ENCODE results near the gene KIF21A. TPM values are rescaled to one million over a fixed set of nuclear protein-coding genes. Genes with fewer than 3 reads are reported as not detected.

The KIF21A gene
- total RNA-seq, 4 donors from 2014 or later, result 32.2 to 52.6 (median 44.0) TPM

- intact Hi-C loops (cut with DNase I; ENCODE audit: low total_unique reads), result no loop called here
- no peak overlapping the region for H3K4me3 ChIP-seq (ENCODE audit: low read depth, poor library complexity, severe bottlenecking)
- no peak for DNase-seq (ENCODE audit: low spot score in 2 of 2)
- no peak for TF ChIP-seq POLR2A (IDR thresholded peaks at IDR 0.05)
- TF ChIP-seq, protein P1, sequence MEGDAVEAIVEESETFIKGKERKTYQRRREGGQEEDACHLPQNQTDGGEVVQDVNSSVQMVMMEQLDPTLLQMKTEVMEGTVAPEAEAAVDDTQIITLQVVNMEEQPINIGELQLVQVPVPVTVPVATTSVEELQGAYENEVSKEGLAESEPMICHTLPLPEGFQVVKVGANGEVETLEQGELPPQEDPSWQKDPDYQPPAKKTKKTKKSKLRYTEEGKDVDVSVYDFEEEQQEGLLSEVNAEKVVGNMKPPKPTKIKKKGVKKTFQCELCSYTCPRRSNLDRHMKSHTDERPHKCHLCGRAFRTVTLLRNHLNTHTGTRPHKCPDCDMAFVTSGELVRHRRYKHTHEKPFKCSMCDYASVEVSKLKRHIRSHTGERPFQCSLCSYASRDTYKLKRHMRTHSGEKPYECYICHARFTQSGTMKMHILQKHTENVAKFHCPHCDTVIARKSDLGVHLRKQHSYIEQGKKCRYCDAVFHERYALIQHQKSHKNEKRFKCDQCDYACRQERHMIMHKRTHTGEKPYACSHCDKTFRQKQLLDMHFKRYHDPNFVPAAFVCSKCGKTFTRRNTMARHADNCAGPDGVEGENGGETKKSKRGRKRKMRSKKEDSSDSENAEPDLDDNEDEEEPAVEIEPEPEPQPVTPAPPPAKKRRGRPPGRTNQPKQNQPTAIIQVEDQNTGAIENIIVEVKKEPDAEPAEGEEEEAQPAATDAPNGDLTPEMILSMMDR (IDR thresholded peaks at IDR 0.05), result no peak
- 96 to 100% methylated on average over 2 of the region's 2 CpGs for WGBS, 2 donors
Observed at GRCh38 chr12:39383114-39383513, 59.8 kb downstream of the KIF21A start.

DNA sequence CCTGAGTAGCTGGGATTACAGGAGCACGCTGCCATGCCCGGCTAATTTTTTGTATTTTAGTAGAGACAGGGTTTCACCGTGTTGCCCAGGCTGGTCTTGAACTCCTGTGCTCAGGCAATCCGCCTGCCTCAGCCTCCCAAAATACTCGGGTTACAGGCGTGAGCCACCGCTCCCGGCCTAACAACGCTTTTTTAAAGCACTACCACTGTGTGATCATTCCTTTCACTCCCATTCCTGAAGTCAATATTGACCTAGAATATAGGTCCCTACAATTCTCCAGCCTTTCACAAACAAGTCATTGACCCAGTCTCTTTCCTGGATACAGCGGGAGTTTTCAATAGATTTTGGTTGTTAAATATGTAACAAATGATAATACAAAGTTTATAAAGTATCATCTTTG lies 62.8 kb downstream of the KIF21A start:
- H3K4me3 ChIP-seq (ENCODE audit: low read depth, poor library complexity, severe bottlenecking), result no peak overlapping the region
- no peak for DNase-seq (ENCODE audit: low spot score in 2 of 2)
- TF ChIP-seq POLR2A (IDR thresholded peaks at IDR 0.05), result no peak
- TF ChIP-seq, protein P1 (IDR thresholded peaks at IDR 0.05), result no peak
- 93 to 99% methylated on average over 10 of the region's 10 CpGs for WGBS, 2 donors
- intact Hi-C loops (cut with DNase I; ENCODE audit: low total_unique reads), result no loop called here

DNA sequence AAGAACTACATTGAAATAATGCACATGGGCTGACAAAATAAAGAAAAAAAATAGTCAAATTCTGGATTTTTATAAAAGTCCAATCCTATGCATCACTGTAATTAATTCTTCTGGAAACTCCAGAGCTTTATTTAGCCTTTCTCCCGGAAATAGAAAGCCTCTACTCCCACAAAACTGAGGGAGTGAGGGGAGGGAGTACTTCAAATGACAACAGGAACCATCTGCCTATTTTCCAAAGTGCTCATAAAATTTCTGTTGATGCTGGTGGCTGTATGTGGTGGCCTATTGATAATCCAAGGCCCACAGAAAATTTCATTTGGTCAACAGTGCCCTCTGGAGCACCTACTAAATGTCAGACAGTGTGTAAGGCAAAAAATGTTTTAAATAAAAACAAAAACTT lies 64.6 kb downstream of the KIF21A start:
- H3K4me3 ChIP-seq (ENCODE audit: low read depth, poor library complexity, severe bottlenecking), result no peak overlapping the region
- TF ChIP-seq POLR2A (IDR thresholded peaks at IDR 0.05), result no peak
- TF ChIP-seq, protein P1 (IDR thresholded peaks at IDR 0.05), result no peak
- WGBS, 2 donors, result 67 to 72% methylated on average over 1 of the region's 1 CpG
- intact Hi-C loops (cut with DNase I; ENCODE audit: low total_unique reads), result no loop called here
- DNase-seq (ENCODE audit: low spot score in 2 of 2), result no peak

- no peak overlapping the region for H3K4me3 ChIP-seq (ENCODE audit: low read depth, poor library complexity, severe bottlenecking)
- DNase-seq (ENCODE audit: low spot score in 2 of 2), result no peak
- WGBS, 2 donors, result 78 to 85% methylated on average over 2 of the region's 2 CpGs
- TF ChIP-seq POLR2A (IDR thresholded peaks at IDR 0.05), result no peak
- TF ChIP-seq, protein P1 (IDR thresholded peaks at IDR 0.05), result no peak
- intact Hi-C loops (cut with DNase I; ENCODE audit: low total_unique reads), result no loop called here
Observed at GRCh38 chr12:39375206-39375808, 67.6 kb downstream of the KIF21A start.

DNA sequence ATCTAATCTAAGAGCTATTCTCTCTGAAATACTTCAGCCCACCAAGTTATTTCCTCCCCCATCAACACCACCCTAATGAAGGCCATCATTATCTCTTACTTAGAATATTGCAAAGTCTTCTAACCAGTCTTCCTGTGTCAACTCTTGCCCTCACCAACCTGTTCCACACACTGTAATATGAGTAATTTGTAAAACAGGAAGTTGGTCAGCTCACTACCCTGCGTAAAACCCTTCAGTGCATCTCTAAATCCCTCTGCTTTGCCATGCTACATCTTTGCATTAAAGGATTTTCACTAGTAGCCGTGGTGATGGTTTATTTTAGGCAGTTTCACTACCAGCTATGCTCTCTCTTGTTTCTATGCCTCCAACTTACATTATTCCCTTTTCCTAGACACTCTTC lies 70.0 kb downstream of the KIF21A start:
- TF ChIP-seq, protein P1 (IDR thresholded peaks at IDR 0.05), result no peak
- no peak for TF ChIP-seq POLR2A (IDR thresholded peaks at IDR 0.05)
- H3K4me3 ChIP-seq (ENCODE audit: low read depth, poor library complexity, severe bottlenecking), result no peak overlapping the region
- no peak for DNase-seq (ENCODE audit: low spot score in 2 of 2)
- intact Hi-C loops (cut with DNase I; ENCODE audit: low total_unique reads), result no loop called here
- 59 to 73% methylated on average over 2 of the region's 2 CpGs for WGBS, 2 donors

All from lower leg skin (tissue), 4 donors.